CD4-positive, alpha-beta T cell treated with Interleukin-21 for 1 hour (primary cell): ENCODE data around the gene RASGRP3.
"Not testable (repeated sequence)": the region's sequence is repeated elsewhere in the genome, so short reads cannot be mapped to it uniquely, and the experiment has no call there.

Experiments
- DNase-seq: peaks from one replicate; pipeline ENCODE4 v3.0.0-alpha.2; 2020

Gene RASGRP3

GRCh38 chr2:33457556-33458247 is 18.7 kb upstream of the RASGRP3 start:
- DNase-seq: no peak

- DNase-seq: no peak
Measured at GRCh38 chr2:33458248-33458819, 18.1 kb upstream of the RASGRP3 start.

- DNase-seq: no peak
Measured at GRCh38 chr2:33459745-33460144, 16.7 kb upstream of the RASGRP3 start.

GRCh38 chr2:33462512-33462911 is 13.9 kb upstream of the RASGRP3 start:
- DNase-seq: not testable (repeated sequence)

GRCh38 chr2:33467413-33467812 is 9.0 kb upstream of the RASGRP3 start:
- DNase-seq: no peak

- no peak for DNase-seq
Measured at GRCh38 chr2:33469238-33469637, 7.2 kb upstream of the RASGRP3 start.

- DNase-seq: peak; percentile 89
Measured at GRCh38 chr2:33475224-33476130, 972 bp upstream of the RASGRP3 start.

- no peak for DNase-seq
Measured at GRCh38 chr2:33476793-33477190, 343 bp downstream of the RASGRP3 start.

GRCh38 chr2:33477473-33478468 is 1.3 kb downstream of the RASGRP3 start:
- DNase-seq: peak; percentile 31

- DNase-seq: no peak
Measured at GRCh38 chr2:33478968-33479731, 2.7 kb downstream of the RASGRP3 start.

GRCh38 chr2:33482518-33482917 is 6.1 kb downstream of the RASGRP3 start:
- DNase-seq: no peak

- no peak for DNase-seq
Measured at GRCh38 chr2:33484042-33484621, 7.7 kb downstream of the RASGRP3 start.

- no peak for DNase-seq
Measured at GRCh38 chr2:33485051-33485450, 8.6 kb downstream of the RASGRP3 start.

- DNase-seq: no peak
Measured at GRCh38 chr2:33486544-33486943, 10.1 kb downstream of the RASGRP3 start.

GRCh38 chr2:33488178-33488690 is 11.8 kb downstream of the RASGRP3 start:
- no peak for DNase-seq

GRCh38 chr2:33488715-33489540 is 12.5 kb downstream of the RASGRP3 start:
- no peak for DNase-seq

GRCh38 chr2:33489835-33490431 is 13.5 kb downstream of the RASGRP3 start:
- no peak for DNase-seq

- no peak for DNase-seq
Measured at GRCh38 chr2:33491441-33492084, 15.1 kb downstream of the RASGRP3 start.
